GM19455 (cell line): ENCODE data around the gene GRPR.

Experiments used
- ATAC-seq: cut with Tn5 transposase; IDR thresholded peaks from one replicate; pipeline ENCODE4 v1.9.1; 2021; ENCODE audit not compliant: unreplicated experiment

Gene GRPR

DNA sequence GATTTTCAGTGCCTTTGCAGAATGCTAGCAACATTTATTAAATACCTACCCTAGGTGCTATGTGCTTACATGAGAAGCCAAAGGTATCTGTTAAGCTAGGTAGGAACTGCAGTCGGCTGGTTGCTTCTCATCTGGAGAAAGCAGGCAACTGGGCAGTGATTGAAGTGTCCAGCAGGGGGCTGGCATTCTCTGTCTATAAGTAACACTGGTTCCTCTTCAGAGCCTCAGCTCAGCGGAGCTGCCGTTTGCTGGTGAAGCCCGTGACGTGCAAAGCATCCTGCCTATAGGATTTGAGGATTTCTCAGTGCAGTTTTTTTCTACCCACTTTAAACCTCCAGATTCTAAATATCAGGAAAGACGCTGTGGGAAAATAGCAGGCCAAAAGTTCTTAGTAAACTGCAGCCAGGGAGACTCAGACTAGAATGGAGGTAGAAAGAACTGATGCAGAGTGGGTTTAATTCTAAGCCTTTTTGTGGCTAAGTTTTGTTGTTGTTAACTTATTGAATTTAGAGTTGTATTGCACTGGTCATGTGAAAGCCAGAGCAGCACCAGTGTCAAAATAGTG is at the start of gene GRPR:
Gene GRPR (plus strand): TSS at position 344 of the 565 bp plus-strand sequence. CDS start 389 bp downstream, outside the sequence.
- peak; percentile 63 for ATAC-seq

- ATAC-seq: no peak
Measured at GRCh38 chrX:16075087-16075486, 48.3 kb upstream of the GRPR start.

- ATAC-seq: no peak
Measured at GRCh38 chrX:16076834-16077233, 46.5 kb upstream of the GRPR start.

GRCh38 chrX:16077811-16078210 is 45.6 kb upstream of the GRPR start:
- ATAC-seq: no peak

DNA sequence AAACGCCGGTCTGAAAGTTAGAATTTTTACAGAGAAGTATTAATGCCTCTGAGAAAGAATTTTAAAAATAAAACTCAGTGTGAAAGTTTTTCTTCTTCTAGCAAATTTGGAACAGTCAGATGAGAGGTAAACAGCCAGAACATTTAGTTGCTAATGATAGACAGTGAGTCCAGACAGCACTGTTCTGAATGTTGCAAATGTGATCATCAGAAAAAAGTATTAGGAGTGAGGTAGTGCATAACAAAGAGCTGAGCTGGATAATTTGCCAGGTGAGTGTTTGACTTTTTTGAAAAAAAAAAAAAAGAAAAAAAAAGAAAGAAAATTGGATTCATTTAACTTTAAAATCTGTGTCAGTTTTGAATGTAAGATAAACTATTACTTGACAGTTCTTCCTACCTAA is 42.0 kb upstream of the GRPR start:
- no peak for ATAC-seq

DNA sequence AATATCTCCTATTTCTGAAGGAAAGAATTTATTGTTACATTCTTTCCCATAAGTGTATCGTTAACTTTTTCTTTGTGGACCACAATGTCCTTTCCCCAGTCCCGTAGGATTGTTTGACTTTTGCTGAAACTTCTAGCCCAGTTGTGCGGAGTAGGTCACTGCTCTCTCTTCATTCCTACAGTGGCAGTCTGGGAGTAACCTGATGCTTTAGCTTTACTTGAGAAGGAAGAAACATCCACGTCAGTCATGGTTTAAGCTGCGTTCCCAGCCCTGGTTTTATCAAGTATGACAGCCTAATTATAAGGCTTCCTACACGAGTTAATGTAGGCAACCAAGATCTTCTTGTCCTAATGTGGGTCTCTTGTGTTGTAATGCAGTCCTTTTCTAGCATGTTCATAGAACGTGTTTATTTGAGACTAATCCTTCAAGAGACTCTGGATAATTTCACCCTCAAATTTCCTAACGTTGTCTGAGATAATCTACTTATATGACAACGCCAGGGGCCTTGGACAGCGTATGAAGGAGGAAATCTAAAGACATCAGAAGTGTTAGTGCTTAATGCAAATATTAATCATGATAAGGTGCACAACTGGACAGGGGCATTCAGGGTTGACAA is 40.8 kb upstream of the GRPR start:
- ATAC-seq: no peak

- ATAC-seq: no peak
Measured at GRCh38 chrX:16087076-16087475, 36.3 kb upstream of the GRPR start.

DNA sequence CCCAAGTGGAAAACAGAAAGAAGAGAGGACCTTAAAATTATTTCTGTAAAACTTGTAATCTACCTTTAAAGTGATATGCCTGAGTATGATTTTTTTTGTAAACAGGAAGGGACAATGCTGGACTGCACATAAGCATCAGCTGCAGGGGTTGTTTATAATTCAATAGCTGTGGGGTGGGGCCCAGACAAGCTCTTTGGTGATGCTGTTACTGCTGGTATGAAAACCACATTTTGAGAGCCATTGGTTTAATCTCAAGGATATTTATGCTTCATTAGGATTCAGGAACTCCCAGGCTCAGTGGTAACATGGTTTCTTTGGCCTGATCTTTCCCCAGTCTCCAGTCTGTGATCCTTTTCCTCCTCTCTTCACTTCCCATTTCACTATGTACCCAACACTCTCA is 34.3 kb upstream of the GRPR start:
- no peak for ATAC-seq

DNA sequence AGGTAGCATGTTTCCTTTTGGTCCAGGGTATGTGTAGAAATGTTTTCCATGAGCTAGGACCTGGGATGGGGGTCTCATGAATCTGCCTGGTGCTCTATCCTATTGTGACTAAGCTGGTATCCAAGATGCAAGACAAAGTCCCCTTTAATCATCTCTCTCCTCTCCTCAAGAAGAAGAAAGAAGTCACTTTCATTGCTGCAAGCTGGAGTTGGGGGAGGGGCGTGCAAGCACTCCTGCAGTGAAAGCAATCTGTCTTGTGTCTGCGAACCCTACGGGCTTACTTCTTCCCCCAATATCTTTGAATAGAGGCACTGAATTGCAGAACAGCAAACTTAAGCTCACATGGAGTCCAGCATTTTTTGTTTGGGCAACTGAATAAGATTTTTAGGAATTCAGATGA is 27.2 kb upstream of the GRPR start:
- no peak for ATAC-seq

DNA sequence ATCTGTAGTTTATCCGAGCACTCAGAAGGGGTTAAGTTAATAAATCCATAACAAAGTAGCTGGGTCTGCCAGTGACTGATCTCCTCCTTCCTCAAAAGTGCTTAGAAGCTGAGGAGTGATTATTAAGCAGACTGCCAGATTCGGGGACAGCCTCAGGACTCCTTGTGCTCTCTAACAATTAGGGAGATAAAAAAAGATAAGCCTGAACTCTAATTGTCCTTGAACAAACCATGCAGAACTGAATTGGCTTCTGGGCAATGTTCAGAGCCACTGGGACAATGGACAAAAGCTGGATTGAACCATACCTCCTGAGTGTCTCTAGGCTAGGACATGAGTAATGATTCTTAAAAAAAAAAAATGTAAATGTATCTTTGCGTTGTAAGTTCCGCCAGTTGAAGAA is 22.7 kb upstream of the GRPR start:
- no peak for ATAC-seq

- no peak for ATAC-seq
Measured at GRCh38 chrX:16101581-16101980, 21.8 kb upstream of the GRPR start.

GRCh38 chrX:16103625-16104024 is 19.7 kb upstream of the GRPR start:
- no peak for ATAC-seq

GRCh38 chrX:16112428-16112827 is 10.9 kb upstream of the GRPR start:
- no peak for ATAC-seq

DNA sequence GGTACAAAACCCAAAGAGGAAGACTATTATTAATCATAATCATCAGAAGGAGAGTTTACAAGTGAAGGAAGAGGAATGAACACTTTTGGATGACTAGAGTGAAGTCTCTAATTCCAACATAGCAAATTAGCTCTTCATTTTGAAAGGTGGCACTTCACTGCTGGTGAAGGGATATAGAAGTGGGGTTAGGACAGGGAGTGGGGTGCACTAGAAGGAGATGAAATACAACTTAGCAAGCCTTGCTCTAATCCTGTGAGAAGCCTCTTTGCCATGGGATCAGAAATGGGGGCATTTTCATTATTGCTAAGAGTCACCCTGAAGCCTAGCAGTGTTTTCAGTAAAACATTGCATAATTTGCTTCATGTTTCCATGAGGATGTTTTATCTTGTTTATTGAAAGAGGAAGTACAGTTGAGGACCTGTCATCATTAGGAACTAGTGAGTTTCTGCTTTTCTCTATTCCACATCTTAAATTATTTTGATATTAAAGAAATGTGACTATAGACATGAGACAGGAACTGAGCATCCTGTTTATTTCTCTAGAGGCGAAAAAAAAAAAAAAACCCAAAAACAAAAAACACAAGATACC is 9.3 kb upstream of the GRPR start:
- ATAC-seq: no peak

DNA sequence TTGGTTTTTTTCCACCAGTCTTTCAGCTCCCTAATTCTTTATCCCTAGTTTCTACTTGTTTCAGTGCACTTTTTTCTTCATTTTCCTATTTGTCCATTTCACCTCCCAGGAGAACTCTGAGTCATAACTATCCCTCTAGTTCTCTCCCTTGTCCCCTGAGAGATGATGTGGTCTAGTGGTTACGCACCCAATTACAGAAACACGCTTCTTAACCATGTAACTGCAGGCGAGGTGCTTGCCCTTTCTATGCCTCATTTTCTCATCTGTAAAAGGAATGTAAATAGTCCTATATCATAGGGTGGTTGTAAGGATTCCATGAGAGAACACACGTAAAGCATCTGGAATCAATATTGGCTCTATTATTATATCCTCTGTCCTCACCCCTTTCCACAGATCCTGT is 8.8 kb upstream of the GRPR start:
- no peak for ATAC-seq

DNA sequence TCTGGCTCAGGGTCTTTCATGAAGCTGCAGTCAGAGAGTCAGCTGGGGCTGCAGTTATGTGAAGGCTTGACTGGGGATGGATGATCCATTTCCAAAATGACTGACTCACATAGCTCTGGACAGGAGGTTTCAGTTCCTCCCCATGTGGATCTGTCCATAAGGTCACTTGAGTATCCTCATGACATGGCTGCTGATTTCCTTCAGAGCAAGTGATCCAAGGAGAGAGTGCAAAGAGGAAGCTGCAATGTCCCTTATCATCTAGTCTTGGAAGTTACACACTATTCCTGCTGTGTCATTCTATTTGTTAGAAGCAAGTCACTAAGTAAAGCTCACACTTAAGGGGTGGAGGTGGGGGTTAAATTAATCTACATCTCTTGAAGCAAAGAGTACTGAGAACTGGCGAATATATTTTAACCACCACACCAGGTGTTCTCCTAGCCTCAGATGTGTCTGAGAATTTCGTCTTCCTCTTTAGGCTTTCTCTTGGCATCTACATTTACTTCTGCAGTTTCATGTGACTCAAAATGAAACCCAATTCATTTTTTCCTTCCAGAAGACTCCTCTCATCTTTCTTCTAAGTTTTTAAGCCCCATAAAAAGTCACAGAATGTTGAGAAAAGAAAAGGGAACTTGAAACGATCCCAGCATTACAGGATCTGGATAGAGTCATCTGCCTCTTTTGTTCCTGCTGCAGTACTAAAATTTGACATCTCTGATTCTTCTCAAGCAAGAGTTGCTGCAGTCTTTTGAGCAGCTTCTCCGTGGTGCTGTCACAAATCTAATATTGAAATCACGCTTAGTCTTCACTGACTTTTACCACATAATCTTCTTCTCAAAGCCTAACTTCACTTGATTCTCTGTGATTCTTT is 3.8 kb upstream of the GRPR start:
- peak; percentile 79 for ATAC-seq

- no peak for ATAC-seq
Measured at GRCh38 chrX:16120431-16120830, 2.9 kb upstream of the GRPR start.

GRCh38 chrX:16124201-16124600 is 836 bp downstream of the GRPR start:
- no peak for ATAC-seq

DNA sequence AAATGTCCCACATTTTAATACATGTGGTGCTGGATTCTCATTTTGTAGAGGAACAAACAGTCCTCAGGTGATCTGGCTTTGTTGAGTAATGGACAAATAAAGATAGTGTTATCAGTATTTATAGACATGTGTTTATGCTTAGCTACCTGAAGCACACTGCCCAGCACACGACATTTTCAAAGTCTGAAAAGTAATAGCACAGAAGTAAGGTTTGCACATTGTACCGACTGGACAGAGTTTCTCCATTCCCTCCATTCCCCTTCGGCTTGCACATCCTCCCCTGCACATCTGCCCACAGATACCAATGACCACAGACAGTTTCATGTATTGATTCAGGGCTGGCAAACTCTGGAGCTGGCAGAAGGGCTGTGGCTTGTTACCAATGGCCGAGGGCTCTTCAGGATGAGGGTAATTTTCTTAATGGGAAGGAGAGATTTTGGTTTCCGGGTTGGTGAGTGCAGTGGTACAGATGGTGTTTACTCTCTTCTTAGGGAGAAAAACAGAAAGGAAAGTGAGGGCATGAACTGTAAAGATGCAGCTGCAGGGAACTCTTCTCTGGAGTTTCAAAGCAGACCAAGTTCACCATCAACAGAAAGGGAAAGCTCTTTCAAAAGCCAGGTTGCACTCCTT is 2.3 kb downstream of the GRPR start:
- no peak for ATAC-seq

DNA sequence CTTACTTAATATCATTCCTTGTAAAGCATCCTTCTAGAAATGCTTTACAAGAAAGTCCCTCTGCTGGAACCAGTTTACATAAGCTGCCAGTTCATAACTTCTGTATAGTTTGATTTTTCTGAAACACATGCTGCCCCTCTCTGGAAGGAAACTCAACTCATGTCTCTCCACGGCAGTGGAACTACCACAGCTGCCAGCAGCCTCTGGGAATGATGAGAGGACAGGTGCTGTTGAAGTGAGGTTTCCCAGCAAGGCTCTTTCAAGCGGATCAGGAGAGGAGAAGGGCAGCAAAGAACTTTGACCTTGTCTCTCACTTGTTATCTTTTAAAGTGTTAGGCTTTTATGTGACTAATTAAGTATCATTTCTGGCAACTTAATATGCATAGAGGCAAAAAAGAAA is 7.3 kb downstream of the GRPR start:
- no peak for ATAC-seq

DNA sequence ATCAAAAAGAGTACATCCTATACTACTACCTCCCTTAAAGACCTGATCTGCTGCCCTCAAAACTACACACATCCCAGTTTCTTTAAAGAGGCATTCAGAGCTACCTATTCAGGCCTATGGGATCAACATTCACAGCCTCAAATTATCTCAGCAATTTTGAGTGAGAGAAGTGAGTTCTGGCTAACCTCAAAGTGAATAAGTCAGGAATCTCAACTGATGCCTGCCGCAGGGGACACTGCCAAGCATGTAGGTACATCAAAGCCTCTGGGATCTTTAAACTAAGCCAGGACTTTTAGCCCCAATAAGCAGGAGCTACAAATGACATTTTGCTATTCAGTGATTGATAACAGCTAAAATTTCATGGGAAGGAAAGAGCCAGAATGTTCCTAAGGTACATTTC is 11.6 kb downstream of the GRPR start:
- ATAC-seq: no peak
